Measurements from ENCODE around the gene SGO2.
"Not testable (repeated sequence)": the region's sequence is repeated elsewhere in the genome, so short reads cannot be mapped to it uniquely, and the experiment has no call there.

SGO2 gene

GRCh38 chr2:200525551-200525881 lies 491 bp upstream of the SGO2 start:
- DNase-seq: no peak

GRCh38 chr2:200528228-200528627 lies 2.2 kb downstream of the SGO2 start:
- DNase-seq: no peak

GRCh38 chr2:200533754-200534153 lies 7.7 kb downstream of the SGO2 start:
- no peak for DNase-seq

GRCh38 chr2:200534572-200534971 lies 8.6 kb downstream of the SGO2 start:
- no peak for DNase-seq

GRCh38 chr2:200538139-200538538 lies 12.1 kb downstream of the SGO2 start:
- DNase-seq: no peak

GRCh38 chr2:200540793-200541192 lies 14.8 kb downstream of the SGO2 start:
- no peak for DNase-seq

GRCh38 chr2:200566596-200566995 lies 40.6 kb downstream of the SGO2 start:
- not testable (repeated sequence) for DNase-seq

GRCh38 chr2:200567932-200568331 lies 41.9 kb downstream of the SGO2 start:
- DNase-seq: no peak

- no peak for DNase-seq
Measured at GRCh38 chr2:200575957-200576356, 50.0 kb downstream of the SGO2 start.

GRCh38 chr2:200577027-200577426 lies 51.0 kb downstream of the SGO2 start:
- no peak for DNase-seq

- no peak for DNase-seq
Measured at GRCh38 chr2:200578778-200579177, 52.8 kb downstream of the SGO2 start.

GRCh38 chr2:200584639-200585038 lies 58.6 kb downstream of the SGO2 start:
- DNase-seq: no peak

GRCh38 chr2:200585340-200585729 lies 59.3 kb downstream of the SGO2 start:
- DNase-seq: no peak

- DNase-seq: no peak
Measured at GRCh38 chr2:200585730-200586643, 60.0 kb downstream of the SGO2 start, which contains the start of gene AOX1. Gene AOX1, plus strand, starts transcription at chr2:200586014. Its CDS starts 95 bp downstream, at chr2:200586109.

- DNase-seq: no peak
Measured at GRCh38 chr2:200586644-200586975, 60.6 kb downstream of the SGO2 start.

- no peak for DNase-seq
Measured at GRCh38 chr2:200587007-200587616, 61.1 kb downstream of the SGO2 start.

GRCh38 chr2:200588076-200588678 lies 62.2 kb downstream of the SGO2 start:
- DNase-seq: no peak

GRCh38 chr2:200590090-200590489 lies 64.1 kb downstream of the SGO2 start:
- DNase-seq: no peak

- no peak for DNase-seq
Measured at GRCh38 chr2:200591308-200591707, 65.3 kb downstream of the SGO2 start.

- DNase-seq: no peak
Measured at GRCh38 chr2:200592406-200593075, 66.5 kb downstream of the SGO2 start.

- DNase-seq: no peak
Measured at GRCh38 chr2:200593905-200594304, 67.9 kb downstream of the SGO2 start.

GRCh38 chr2:200595913-200596312 lies 69.9 kb downstream of the SGO2 start:
- DNase-seq: no peak

GRCh38 chr2:200596774-200597570 lies 71.0 kb downstream of the SGO2 start:
- no peak for DNase-seq

Measured in NCI-H524 treated with DMSO at 0.1 percent for 48 hours (cell line).